Measurements from ENCODE around the gene ADAMTS2.

DNA sequence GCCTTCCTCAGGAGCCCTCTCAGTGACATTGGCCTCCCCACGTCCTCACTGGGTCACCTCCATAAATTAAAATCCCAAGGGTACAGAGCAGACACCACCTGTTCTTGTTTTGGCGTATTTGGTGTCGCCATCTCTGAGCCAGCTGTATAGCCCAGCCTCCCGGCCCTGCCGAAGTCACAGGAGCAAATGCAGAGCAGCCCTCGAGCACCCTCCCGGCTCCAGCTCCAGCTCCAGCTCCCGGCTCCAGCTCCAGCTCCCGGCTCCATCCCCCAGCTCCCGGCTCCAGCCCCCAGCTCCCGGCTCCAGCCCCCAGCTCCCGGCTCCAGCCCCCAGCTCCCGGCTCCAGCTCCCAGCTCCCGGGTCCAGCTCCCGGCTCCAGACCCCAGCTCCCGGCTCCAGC is 210.8 kb downstream of the ADAMTS2 start:
- TF ChIP-seq CREB1 (IDR thresholded peaks at IDR 0.05; ENCODE audit: low read depth) (no peak), YY1 (IDR thresholded peaks at IDR 0.05; ENCODE audit: low read depth) (no peak), EP300 (IDR thresholded peaks at IDR 0.05; ENCODE audit: borderline replicate concordance) (no peak), RAD21 (IDR thresholded peaks at IDR 0.05; ENCODE audit: low read depth) (no peak), TEAD4 (IDR thresholded peaks at IDR 0.05) (no peak), TAF1 (IDR thresholded peaks at IDR 0.05; ENCODE audit: low read depth) (no peak), FOXM1 (IDR thresholded peaks at IDR 0.05; ENCODE audit: borderline replicate concordance, low read depth) (no peak), CEBPB (IDR thresholded peaks at IDR 0.05) (no peak), ZBTB7A (IDR thresholded peaks at IDR 0.05; ENCODE audit: low read depth) (no peak), TCF12 (IDR thresholded peaks at IDR 0.05; ENCODE audit: low read depth) (no peak)
- TF ChIP-seq, protein P1, sequence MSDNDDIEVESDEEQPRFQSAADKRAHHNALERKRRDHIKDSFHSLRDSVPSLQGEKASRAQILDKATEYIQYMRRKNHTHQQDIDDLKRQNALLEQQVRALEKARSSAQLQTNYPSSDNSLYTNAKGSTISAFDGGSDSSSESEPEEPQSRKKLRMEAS (IDR thresholded peaks at IDR 0.05) = no peak
- TF ChIP-seq, protein P2, sequence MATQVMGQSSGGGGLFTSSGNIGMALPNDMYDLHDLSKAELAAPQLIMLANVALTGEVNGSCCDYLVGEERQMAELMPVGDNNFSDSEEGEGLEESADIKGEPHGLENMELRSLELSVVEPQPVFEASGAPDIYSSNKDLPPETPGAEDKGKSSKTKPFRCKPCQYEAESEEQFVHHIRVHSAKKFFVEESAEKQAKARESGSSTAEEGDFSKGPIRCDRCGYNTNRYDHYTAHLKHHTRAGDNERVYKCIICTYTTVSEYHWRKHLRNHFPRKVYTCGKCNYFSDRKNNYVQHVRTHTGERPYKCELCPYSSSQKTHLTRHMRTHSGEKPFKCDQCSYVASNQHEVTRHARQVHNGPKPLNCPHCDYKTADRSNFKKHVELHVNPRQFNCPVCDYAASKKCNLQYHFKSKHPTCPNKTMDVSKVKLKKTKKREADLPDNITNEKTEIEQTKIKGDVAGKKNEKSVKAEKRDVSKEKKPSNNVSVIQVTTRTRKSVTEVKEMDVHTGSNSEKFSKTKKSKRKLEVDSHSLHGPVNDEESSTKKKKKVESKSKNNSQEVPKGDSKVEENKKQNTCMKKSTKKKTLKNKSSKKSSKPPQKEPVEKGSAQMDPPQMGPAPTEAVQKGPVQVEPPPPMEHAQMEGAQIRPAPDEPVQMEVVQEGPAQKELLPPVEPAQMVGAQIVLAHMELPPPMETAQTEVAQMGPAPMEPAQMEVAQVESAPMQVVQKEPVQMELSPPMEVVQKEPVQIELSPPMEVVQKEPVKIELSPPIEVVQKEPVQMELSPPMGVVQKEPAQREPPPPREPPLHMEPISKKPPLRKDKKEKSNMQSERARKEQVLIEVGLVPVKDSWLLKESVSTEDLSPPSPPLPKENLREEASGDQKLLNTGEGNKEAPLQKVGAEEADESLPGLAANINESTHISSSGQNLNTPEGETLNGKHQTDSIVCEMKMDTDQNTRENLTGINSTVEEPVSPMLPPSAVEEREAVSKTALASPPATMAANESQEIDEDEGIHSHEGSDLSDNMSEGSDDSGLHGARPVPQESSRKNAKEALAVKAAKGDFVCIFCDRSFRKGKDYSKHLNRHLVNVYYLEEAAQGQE (IDR thresholded peaks at IDR 0.05; ENCODE audit: low read depth) = no peak
- TF ChIP-seq, protein P3, sequence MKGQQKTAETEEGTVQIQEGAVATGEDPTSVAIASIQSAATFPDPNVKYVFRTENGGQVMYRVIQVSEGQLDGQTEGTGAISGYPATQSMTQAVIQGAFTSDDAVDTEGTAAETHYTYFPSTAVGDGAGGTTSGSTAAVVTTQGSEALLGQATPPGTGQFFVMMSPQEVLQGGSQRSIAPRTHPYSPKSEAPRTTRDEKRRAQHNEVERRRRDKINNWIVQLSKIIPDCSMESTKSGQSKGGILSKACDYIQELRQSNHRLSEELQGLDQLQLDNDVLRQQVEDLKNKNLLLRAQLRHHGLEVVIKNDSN (IDR thresholded peaks at IDR 0.05) = no peak
